ENCODE data around the gene TNS3.

The TNS3 gene

DNA sequence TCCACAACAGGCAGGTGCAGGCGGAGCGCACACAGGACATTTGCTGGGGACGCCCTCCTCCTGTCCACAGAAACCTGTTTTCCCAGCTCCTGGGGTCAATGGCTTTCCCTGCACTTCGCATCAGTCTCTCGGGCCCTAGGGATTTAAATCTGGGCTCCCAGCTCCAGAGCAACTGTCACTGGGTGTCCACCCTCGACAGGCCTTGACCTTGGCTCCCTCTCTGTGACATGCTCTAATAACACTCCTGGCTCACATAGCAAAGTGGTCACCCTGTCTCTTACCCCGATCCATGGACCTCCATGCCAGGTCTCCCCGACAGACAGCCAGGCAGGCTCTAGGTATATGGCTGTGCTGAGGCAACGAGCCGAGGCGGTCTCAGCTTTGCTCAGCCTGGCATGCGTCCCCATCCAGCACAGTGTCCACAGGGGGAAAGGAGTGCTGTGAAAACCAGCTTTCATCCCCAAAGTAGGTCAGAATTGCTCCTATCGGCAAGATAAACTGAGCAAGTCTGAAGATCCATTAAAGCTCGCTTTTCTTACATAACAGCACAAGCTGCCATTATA, 195.6 kb downstream of the TNS3 start:
- no peaks in the 10 kb centered on the region for H3K9me3 ChIP-seq (ENCODE audit: control insufficient read depth, low read length)
- no peak overlapping the region for H2BK120ac ChIP-seq (ENCODE audit: low read depth, low read length)
- H4K8ac ChIP-seq (ENCODE audit: low read length): no peak overlapping the region
- H2AK5ac ChIP-seq (ENCODE audit: low read length, severe bottlenecking): no peak overlapping the region
- H3K27ac ChIP-seq (ENCODE audit: low read length, poor library complexity, severe bottlenecking): no peak overlapping the region
- peaks cover 0 to 89% of the 10 kb centered on the region in 2 experiments for H3K27me3 ChIP-seq (ENCODE audit: control insufficient read depth in 1 of 2, insufficient read depth in 1 of 2, low read length in 2 of 2)
- no peak overlapping the region for H3K9ac ChIP-seq (ENCODE audit: low read length)
- H3K79me1 ChIP-seq (replicated peaks; ENCODE audit: low read length, poor library complexity, severe bottlenecking): peaks cover 44% of the 10 kb centered on the region
- no peak for DNase-seq
- H3K36me3 ChIP-seq (ENCODE audit: control insufficient read depth in 1 of 2, insufficient read depth in 2 of 2, low read depth in 1 of 2, low read length in 2 of 2): peaks cover 0 to 72% of the 10 kb centered on the region in 2 experiments
- H3K18ac ChIP-seq (ENCODE audit: low read depth in 1 of 2, low read length in 2 of 2): no peak overlapping the region
- 97% methylated on average over 12 of the region's 14 CpGs for WGBS
- no peak overlapping the region for H3K23ac ChIP-seq (ENCODE audit: low read length in 2 of 2)
- no peak overlapping the region for H3K4ac ChIP-seq (ENCODE audit: low read depth in 1 of 2, low read length in 2 of 2)
- H2BK15ac ChIP-seq (ENCODE audit: low read depth, poor library complexity, severe bottlenecking): no peak overlapping the region
- no peak overlapping the region for H3K4me3 ChIP-seq (ENCODE audit: insufficient read depth in 1 of 2, low read depth in 1 of 2, low read length in 2 of 2)
- H2BK12ac ChIP-seq (ENCODE audit: low read length in 2 of 2): no peak overlapping the region
- no peak overlapping the region for H4K91ac ChIP-seq (ENCODE audit: low read length)
- no peak overlapping the region for H3K4me2 ChIP-seq (ENCODE audit: low read length, poor library complexity, severe bottlenecking)
- peaks cover 10% of the 10 kb centered on the region for H3K4me1 ChIP-seq (ENCODE audit: control insufficient read depth, insufficient read depth, low read depth, low read length)
- no peak overlapping the region for H3K14ac ChIP-seq (ENCODE audit: low read length in 2 of 2)
- H2AFZ ChIP-seq (ENCODE audit: low read depth, low read length): no peak overlapping the region
- no peak overlapping the region for H2BK5ac ChIP-seq (ENCODE audit: low read depth, low read length, poor library complexity, severe bottlenecking)

DNA sequence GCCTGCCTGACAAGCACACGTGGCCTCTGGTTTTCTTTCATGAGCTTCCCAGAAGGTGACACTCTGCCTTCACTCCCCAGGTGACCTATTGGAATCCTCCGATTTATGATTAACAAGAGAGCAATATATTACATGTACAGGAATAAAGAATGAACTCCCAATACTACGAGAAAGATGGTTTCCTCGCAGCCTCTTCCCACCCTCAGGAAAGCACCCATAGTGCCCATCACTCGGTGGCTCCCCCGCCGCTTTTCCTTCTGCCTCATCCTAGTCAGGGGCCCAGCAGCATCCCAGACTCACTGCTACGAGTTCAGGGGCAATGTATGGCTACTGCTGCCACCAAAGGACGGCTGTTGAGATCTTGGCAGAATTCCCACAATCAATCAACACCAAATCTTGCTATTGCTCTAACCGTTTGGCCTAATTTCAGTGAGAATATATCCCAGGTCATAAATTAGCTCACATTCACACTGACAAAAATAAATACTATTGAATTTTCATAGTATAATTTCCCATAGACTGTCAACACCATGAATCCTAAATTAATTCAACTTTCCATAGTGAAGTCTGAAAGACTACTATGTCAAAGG, 196.3 kb downstream of the TNS3 start:
- peaks cover 0 to 89% of the 10 kb centered on the region in 2 experiments for H3K27me3 ChIP-seq (ENCODE audit: control insufficient read depth in 1 of 2, insufficient read depth in 1 of 2, low read length in 2 of 2)
- 93% methylated on average over 10 of the region's 10 CpGs for WGBS
- H3K4ac ChIP-seq (ENCODE audit: low read depth in 1 of 2, low read length in 2 of 2): no peak overlapping the region
- H3K36me3 ChIP-seq (ENCODE audit: control insufficient read depth in 1 of 2, insufficient read depth in 2 of 2, low read depth in 1 of 2, low read length in 2 of 2): peaks cover 0 to 67% of the 10 kb centered on the region in 2 experiments
- H3K14ac ChIP-seq (ENCODE audit: low read length in 2 of 2): no peak overlapping the region
- no peak overlapping the region for H4K8ac ChIP-seq (ENCODE audit: low read length)
- peaks cover 40% of the 10 kb centered on the region for H3K79me1 ChIP-seq (replicated peaks; ENCODE audit: low read length, poor library complexity, severe bottlenecking)
- H3K4me1 ChIP-seq (ENCODE audit: control insufficient read depth, insufficient read depth, low read depth, low read length): peaks cover 18% of the 10 kb centered on the region
- H3K4me3 ChIP-seq (ENCODE audit: insufficient read depth in 1 of 2, low read depth in 1 of 2, low read length in 2 of 2): no peak overlapping the region
- H3K9ac ChIP-seq (ENCODE audit: low read length): no peak overlapping the region
- no peak overlapping the region for H4K91ac ChIP-seq (ENCODE audit: low read length)
- no peak overlapping the region for H3K18ac ChIP-seq (ENCODE audit: low read depth in 1 of 2, low read length in 2 of 2)
- H2BK5ac ChIP-seq (ENCODE audit: low read depth, low read length, poor library complexity, severe bottlenecking): no peak overlapping the region
- H2BK120ac ChIP-seq (ENCODE audit: low read depth, low read length): no peak overlapping the region
- H3K23ac ChIP-seq (ENCODE audit: low read length in 2 of 2): no peak overlapping the region
- H2AFZ ChIP-seq (ENCODE audit: low read depth, low read length): no peak overlapping the region
- H2BK12ac ChIP-seq (ENCODE audit: low read length in 2 of 2): no peak overlapping the region
- no peak overlapping the region for H2BK15ac ChIP-seq (ENCODE audit: low read depth, poor library complexity, severe bottlenecking)
- no peak overlapping the region for H2AK5ac ChIP-seq (ENCODE audit: low read length, severe bottlenecking)
- H3K27ac ChIP-seq (ENCODE audit: low read length, poor library complexity, severe bottlenecking): no peak overlapping the region
- no peak overlapping the region for H3K4me2 ChIP-seq (ENCODE audit: low read length, poor library complexity, severe bottlenecking)
- H3K9me3 ChIP-seq (ENCODE audit: control insufficient read depth, low read length): no peaks in the 10 kb centered on the region
- DNase-seq: no peak

- WGBS: 97% methylated on average over 11 of the region's 13 CpGs
- no peak overlapping the region for H2BK15ac ChIP-seq (ENCODE audit: low read depth, poor library complexity, severe bottlenecking)
Observed at GRCh38 chr7:47384755-47385535, 197.0 kb downstream of the TNS3 start.

More at GRCh38 chr7:47384755-47385535, 197.0 kb downstream of the TNS3 start:
- no peak overlapping the region for H3K4me2 ChIP-seq (ENCODE audit: low read length, poor library complexity, severe bottlenecking)
- no peak overlapping the region for H3K18ac ChIP-seq (ENCODE audit: low read depth in 1 of 2, low read length in 2 of 2)
- peaks cover 0 to 85% of the 10 kb centered on the region in 2 experiments for H3K27me3 ChIP-seq (ENCODE audit: control insufficient read depth in 1 of 2, insufficient read depth in 1 of 2, low read length in 2 of 2)
- H2BK120ac ChIP-seq (ENCODE audit: low read depth, low read length): no peak overlapping the region
- H2BK5ac ChIP-seq (ENCODE audit: low read depth, low read length, poor library complexity, severe bottlenecking): no peak overlapping the region
- DNase-seq: no peak
- no peak overlapping the region for H3K4ac ChIP-seq (ENCODE audit: low read depth in 1 of 2, low read length in 2 of 2)
- H3K36me3 ChIP-seq (ENCODE audit: control insufficient read depth in 1 of 2, insufficient read depth in 2 of 2, low read depth in 1 of 2, low read length in 2 of 2): peaks cover 0 to 63% of the 10 kb centered on the region in 2 experiments
- H3K9ac ChIP-seq (ENCODE audit: low read length): no peak overlapping the region
- H3K23ac ChIP-seq (ENCODE audit: low read length in 2 of 2): no peak overlapping the region
- no peak overlapping the region for H2BK12ac ChIP-seq (ENCODE audit: low read length in 2 of 2)
- H3K14ac ChIP-seq (ENCODE audit: low read length in 2 of 2): no peak overlapping the region
- H3K27ac ChIP-seq (ENCODE audit: low read length, poor library complexity, severe bottlenecking): no peak overlapping the region
- peaks cover 24% of the 10 kb centered on the region for H3K4me1 ChIP-seq (ENCODE audit: control insufficient read depth, insufficient read depth, low read depth, low read length)
- H2AK5ac ChIP-seq (ENCODE audit: low read length, severe bottlenecking): no peak overlapping the region
- no peak overlapping the region for H4K8ac ChIP-seq (ENCODE audit: low read length)
- peak overlapping the region; percentile 22 for H4K91ac ChIP-seq (ENCODE audit: low read length)
- H2AFZ ChIP-seq (ENCODE audit: low read depth, low read length): no peak overlapping the region
- H3K79me1 ChIP-seq (replicated peaks; ENCODE audit: low read length, poor library complexity, severe bottlenecking): peaks cover 40% of the 10 kb centered on the region
- H3K9me3 ChIP-seq (ENCODE audit: control insufficient read depth, low read length): no peaks in the 10 kb centered on the region
- H3K4me3 ChIP-seq (ENCODE audit: insufficient read depth in 1 of 2, low read depth in 1 of 2, low read length in 2 of 2): no peak overlapping the region

All from mesenchymal stem cell (in vitro differentiated cells and primary cell).